Measurements from ENCODE around the gene ANKRD44.

GRCh38 chr2:197136452-197136851 lies 174.1 kb downstream of the ANKRD44 start:
- no peak for TF ChIP-seq EZH2 (IDR thresholded peaks at IDR 0.05; ENCODE audit: borderline replicate concordance, low read depth, low read length, severe bottlenecking)
- no peak for TF ChIP-seq CTCF (IDR thresholded peaks at IDR 0.05; ENCODE audit: borderline replicate concordance, extremely low read depth, low read length, poor library complexity, severe bottlenecking)
